ENCODE measurements around the gene STXBP2. TPM values are rescaled to one million over a fixed set of nuclear protein-coding genes. Genes with fewer than 3 reads are reported as not detected.

Gene STXBP2
- total RNA-seq, 6 donors from 2014 or later: 111 to 562 (median 249) TPM

- peaks cover 6 to 20% (median 12%) of the 10 kb centered on the region in 4 donors for H3K4me1 ChIP-seq
- no peak for TF ChIP-seq POLR2A (IDR thresholded peaks at IDR 0.05)
- TF ChIP-seq EP300 (IDR thresholded peaks at IDR 0.05): no peak
- no peaks in the 10 kb centered on the region for H3K9me3 ChIP-seq
- H3K36me3 ChIP-seq: peaks cover 0 to 33% (median 21%) of the 10 kb centered on the region in 4 donors
- H3K27me3 ChIP-seq: no peaks in the 10 kb centered on the region
- no peak overlapping the region for H3K27ac ChIP-seq
- ATAC-seq (ENCODE audit: low FRiP score in 2 of 2) (no peak), DNase-seq (peak in 1 of 2 donors; percentile 45)
- H3K4me3 ChIP-seq: no peak overlapping the region
- 61 to 71% methylated on average over 19 of the region's 19 CpGs for WGBS, 2 donors
Measured at GRCh38 chr19:7685546-7686445, 48.9 kb downstream of the STXBP2 start.

GRCh38 chr19:7687177-7687576 is 50.3 kb downstream of the STXBP2 start:
- ATAC-seq (ENCODE audit: low FRiP score in 2 of 2) (peak in 1 of 2 donors; percentile 12), DNase-seq (peak in 1 of 2 donors; percentile 54)
- no peak for TF ChIP-seq POLR2AphosphoS5 (IDR thresholded peaks at IDR 0.05)
- no peak for TF ChIP-seq EP300 (IDR thresholded peaks at IDR 0.05)
- no peak for TF ChIP-seq POLR2A (IDR thresholded peaks at IDR 0.05)
- no peak for TF ChIP-seq CTCF (IDR thresholded peaks at IDR 0.05)

GRCh38 chr19:7689165-7689564 is 52.3 kb downstream of the STXBP2 start:
- TF ChIP-seq EP300 (IDR thresholded peaks at IDR 0.05): no peak
- no peak for TF ChIP-seq POLR2AphosphoS5 (IDR thresholded peaks at IDR 0.05)
- TF ChIP-seq POLR2A (IDR thresholded peaks at IDR 0.05): no peak
- no peak for TF ChIP-seq CTCF (IDR thresholded peaks at IDR 0.05)
- 37 to 44% methylated on average over 17 to 23 of the region's 23 CpGs for WGBS, 2 donors
- Histone ChIP-seq H3K9me3 (no peaks in the 10 kb centered on the region), H3K36me3 (peaks cover 0 to 11% (median 6%) of the 10 kb centered on the region in 4 donors), H3K4me3 (no peak overlapping the region), H3K27ac (no peak overlapping the region), H3K27me3 (no peaks in the 10 kb centered on the region), H3K4me1 (no peaks in the 10 kb centered on the region)
- ATAC-seq (ENCODE audit: low FRiP score in 2 of 2) (no peak), DNase-seq (peak in 1 of 2 donors; percentile 71)

More at GRCh38 chr19:7687177-7687576, 50.3 kb downstream of the STXBP2 start:
- peaks cover 0 to 31% (median 20%) of the 10 kb centered on the region in 4 donors for H3K36me3 ChIP-seq
- no peaks in the 10 kb centered on the region for H3K27me3 ChIP-seq
- H3K4me1 ChIP-seq: peaks cover 0 to 9% (median 4%) of the 10 kb centered on the region in 4 donors
- 86 to 94% methylated on average over 9 to 11 of the region's 12 CpGs for WGBS, 2 donors
- no peak overlapping the region for H3K4me3 ChIP-seq
- H3K9me3 ChIP-seq: no peaks in the 10 kb centered on the region
- no peak overlapping the region for H3K27ac ChIP-seq

GRCh38 chr19:7690779-7691258 is 53.9 kb downstream of the STXBP2 start:
- DNase-seq (no peak), ATAC-seq (ENCODE audit: low FRiP score in 2 of 2) (no peak)
- Histone ChIP-seq H3K4me1 (no peaks in the 10 kb centered on the region), H3K27ac (no peak overlapping the region), H3K36me3 (no peaks in the 10 kb centered on the region), H3K9me3 (no peaks in the 10 kb centered on the region), H3K27me3 (no peaks in the 10 kb centered on the region), H3K4me3 (no peak overlapping the region)
- 76 to 85% methylated on average over 8 of the region's 8 CpGs for WGBS, 2 donors
- TF ChIP-seq POLR2A (IDR thresholded peaks at IDR 0.05): no peak
- no peak for TF ChIP-seq EP300 (IDR thresholded peaks at IDR 0.05)
- no peak for TF ChIP-seq POLR2AphosphoS5 (IDR thresholded peaks at IDR 0.05)
- no peak for TF ChIP-seq CTCF (IDR thresholded peaks at IDR 0.05)

- no peaks in the 10 kb centered on the region for H3K9me3 ChIP-seq
- H3K27me3 ChIP-seq: no peaks in the 10 kb centered on the region
- no peaks in the 10 kb centered on the region for H3K36me3 ChIP-seq
- TF ChIP-seq POLR2A (IDR thresholded peaks at IDR 0.05) (no peak), CTCF (IDR thresholded peaks at IDR 0.05) (no peak), POLR2AphosphoS5 (IDR thresholded peaks at IDR 0.05) (no peak), EP300 (IDR thresholded peaks at IDR 0.05) (no peak)
- H3K27ac ChIP-seq: no peak overlapping the region
- ATAC-seq (ENCODE audit: low FRiP score in 2 of 2) (no peak), DNase-seq (no peak)
- no peak overlapping the region for H3K4me3 ChIP-seq
- no peaks in the 10 kb centered on the region for H3K4me1 ChIP-seq
Measured at GRCh38 chr19:7691497-7691896, 54.6 kb downstream of the STXBP2 start.

Data from upper lobe of left lung (tissue), 6 donors.